GM12892 (cell line): ENCODE data around the gene GRM7.

ENCODE experiments used
- POLR2A ChIP-seq: IDR thresholded peaks from 2 replicates; pipeline ENCODE4 v1.6.1; 2011; ENCODE audit warnings: low read depth, low read length, control low read depth
- POLR2AphosphoS5 ChIP-seq: IDR thresholded peaks from 2 replicates; pipeline ENCODE4 v1.6.1; 2011; ENCODE audit warnings: low read depth, low read length, control low read depth
- TAF1 ChIP-seq: IDR thresholded peaks from 2 replicates; pipeline ENCODE4 v1.6.1; 2011; ENCODE audit warnings: low read depth, mild to moderate bottlenecking, control low read depth, low read length, borderline replicate concordance

DNA sequence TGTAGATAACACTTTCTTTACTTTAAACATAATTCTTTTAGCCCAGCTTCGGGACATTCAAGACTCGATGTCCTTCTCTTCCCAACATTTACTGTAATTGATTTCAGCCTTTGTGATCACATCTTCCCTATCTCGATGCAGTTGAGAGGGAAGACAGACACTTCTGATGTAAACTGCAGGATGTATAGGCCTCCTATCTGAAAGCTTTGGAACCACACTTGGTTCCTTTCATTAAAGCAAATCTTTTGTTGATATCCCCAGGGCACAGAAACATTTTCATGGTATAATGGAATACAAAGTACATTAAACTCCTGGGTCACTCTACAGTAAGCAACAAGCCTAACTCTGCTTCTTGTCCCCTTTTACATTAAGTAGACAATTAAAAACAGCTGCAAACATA lies 6.4 kb downstream of the GRM7 start:
- TF ChIP-seq POLR2AphosphoS5, result no peak
- no peak for TF ChIP-seq POLR2A
- TF ChIP-seq TAF1, result no peak
